ENCODE measurements around the gene USP36.

The USP36 gene

DNA sequence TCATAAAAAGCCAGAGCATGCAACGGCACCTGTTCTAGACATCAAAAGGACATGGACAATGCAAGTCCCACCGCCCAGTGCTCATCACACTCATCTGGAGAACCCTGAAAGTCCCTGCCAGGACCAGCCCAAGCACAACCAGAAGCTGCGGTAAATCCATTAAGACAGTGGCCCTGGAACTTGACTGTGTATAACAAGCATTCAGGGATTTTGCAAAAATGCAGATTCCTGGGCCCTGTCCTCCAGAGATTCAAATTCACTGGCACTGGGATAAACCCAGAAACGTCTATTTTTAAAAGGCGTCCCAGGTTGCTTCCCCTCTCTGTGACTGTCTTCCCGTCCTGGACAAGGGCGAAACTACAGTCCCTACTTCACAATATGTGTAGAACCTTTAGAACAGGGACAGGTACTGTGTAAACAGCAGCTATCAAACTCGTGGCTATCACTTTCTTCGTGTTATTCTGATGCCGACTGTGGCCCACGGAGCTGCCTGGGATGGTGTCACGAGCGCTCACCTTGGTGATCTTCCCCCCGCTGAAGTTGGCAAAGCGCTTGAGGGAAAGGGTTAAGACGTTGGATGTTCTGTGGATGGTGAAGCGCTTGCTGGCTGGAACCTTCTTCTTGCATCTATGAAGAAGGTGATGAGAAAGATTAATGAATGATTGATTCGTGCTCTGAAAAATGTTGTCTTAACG, 22.3 kb downstream of the USP36 start:
- Histone ChIP-seq H3K4me2 (ENCODE audit: low read depth, low read length) (peak overlapping the region; percentile 25; the same call in 1 of the 2 replicates), H3K36me3 (replicated peaks; ENCODE audit: insufficient read depth, low read length) (peaks cover 39% of the 10 kb centered on the region), H3K9me3 (replicated peaks; ENCODE audit: insufficient read depth, low read length) (no peaks in the 10 kb centered on the region), H3K9ac (ENCODE audit: low read length) (peak overlapping the region; percentile 75), H4K20me1 (ENCODE audit: insufficient read depth, low read length) (no peaks in the 10 kb centered on the region), H3K4me3 (ENCODE audit: low read length) (no peak overlapping the region), H3K4me1 (ENCODE audit: low read length) (peaks cover 26% of the 10 kb centered on the region), H3K27ac (ENCODE audit: low read length) (peak overlapping the region; percentile 96), H2AFZ (ENCODE audit: low read length) (no peak overlapping the region), H3K9me2 (replicated peaks; ENCODE audit: insufficient read depth, low read length) (no peaks in the 10 kb centered on the region), H3K27me3 (replicated peaks; ENCODE audit: insufficient read depth, low read length) (no peaks in the 10 kb centered on the region), H3F3A (ENCODE audit: insufficient read depth, low read length) (peaks cover 29% of the 10 kb centered on the region), H3K79me2 (ENCODE audit: low read length) (peaks cover 64% of the 10 kb centered on the region)
- no peak for DNase-seq
- no peak for TF ChIP-seq EZH2phosphoT487 (IDR thresholded peaks at IDR 0.05; ENCODE audit: low read length)
- TF ChIP-seq, protein P1, sequence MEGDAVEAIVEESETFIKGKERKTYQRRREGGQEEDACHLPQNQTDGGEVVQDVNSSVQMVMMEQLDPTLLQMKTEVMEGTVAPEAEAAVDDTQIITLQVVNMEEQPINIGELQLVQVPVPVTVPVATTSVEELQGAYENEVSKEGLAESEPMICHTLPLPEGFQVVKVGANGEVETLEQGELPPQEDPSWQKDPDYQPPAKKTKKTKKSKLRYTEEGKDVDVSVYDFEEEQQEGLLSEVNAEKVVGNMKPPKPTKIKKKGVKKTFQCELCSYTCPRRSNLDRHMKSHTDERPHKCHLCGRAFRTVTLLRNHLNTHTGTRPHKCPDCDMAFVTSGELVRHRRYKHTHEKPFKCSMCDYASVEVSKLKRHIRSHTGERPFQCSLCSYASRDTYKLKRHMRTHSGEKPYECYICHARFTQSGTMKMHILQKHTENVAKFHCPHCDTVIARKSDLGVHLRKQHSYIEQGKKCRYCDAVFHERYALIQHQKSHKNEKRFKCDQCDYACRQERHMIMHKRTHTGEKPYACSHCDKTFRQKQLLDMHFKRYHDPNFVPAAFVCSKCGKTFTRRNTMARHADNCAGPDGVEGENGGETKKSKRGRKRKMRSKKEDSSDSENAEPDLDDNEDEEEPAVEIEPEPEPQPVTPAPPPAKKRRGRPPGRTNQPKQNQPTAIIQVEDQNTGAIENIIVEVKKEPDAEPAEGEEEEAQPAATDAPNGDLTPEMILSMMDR (IDR thresholded peaks at IDR 0.05; ENCODE audit: low read length): no peak
- no peak for TF ChIP-seq EZH2 (optimal IDR thresholded peaks at IDR 0.05; ENCODE audit: low read depth, low read length)

DNA sequence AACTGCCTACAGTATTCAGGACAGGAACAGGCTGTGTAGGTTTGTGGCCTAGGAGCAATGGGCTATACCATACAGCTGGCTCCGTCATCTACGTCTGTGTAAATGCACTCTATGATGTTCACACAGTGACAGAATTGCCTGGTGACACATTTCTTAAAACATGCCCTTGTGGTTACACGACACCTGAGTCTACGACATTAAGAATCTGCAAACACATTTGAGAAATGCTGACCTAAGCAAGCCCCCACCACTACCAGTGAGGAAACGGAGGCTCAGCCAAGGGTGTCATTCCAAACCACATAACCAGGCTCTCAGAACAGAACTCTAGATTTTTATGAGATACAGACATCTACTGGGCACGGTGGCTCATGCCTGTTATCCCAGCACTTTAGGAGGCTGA, 23.5 kb downstream of the USP36 start:
- Histone ChIP-seq H3K79me2 (ENCODE audit: low read length) (peaks cover 56% of the 10 kb centered on the region), H3K36me3 (replicated peaks; ENCODE audit: insufficient read depth, low read length) (peaks cover 47% of the 10 kb centered on the region), H3K27me3 (replicated peaks; ENCODE audit: insufficient read depth, low read length) (no peaks in the 10 kb centered on the region), H3K4me2 (ENCODE audit: low read depth, low read length) (peak overlapping the region; percentile 25; the same call in 1 of the 2 replicates), H3K4me3 (ENCODE audit: low read length) (no peak overlapping the region), H3K27ac (ENCODE audit: low read length) (peak overlapping the region; percentile 96), H2AFZ (ENCODE audit: low read length) (no peak overlapping the region), H3K9me2 (replicated peaks; ENCODE audit: insufficient read depth, low read length) (no peaks in the 10 kb centered on the region), H3K9me3 (replicated peaks; ENCODE audit: insufficient read depth, low read length) (no peaks in the 10 kb centered on the region), H3F3A (ENCODE audit: insufficient read depth, low read length) (peaks cover 29% of the 10 kb centered on the region), H4K20me1 (ENCODE audit: insufficient read depth, low read length) (no peaks in the 10 kb centered on the region), H3K9ac (ENCODE audit: low read length) (peak overlapping the region; percentile 75), H3K4me1 (ENCODE audit: low read length) (peaks cover 26% of the 10 kb centered on the region)
- TF ChIP-seq EZH2phosphoT487 (IDR thresholded peaks at IDR 0.05; ENCODE audit: low read length): no peak
- TF ChIP-seq, protein P1 (IDR thresholded peaks at IDR 0.05; ENCODE audit: low read length): peak; percentile 17; the same call in 1 of the 2 replicates
- peak; percentile 98 for DNase-seq

DNA sequence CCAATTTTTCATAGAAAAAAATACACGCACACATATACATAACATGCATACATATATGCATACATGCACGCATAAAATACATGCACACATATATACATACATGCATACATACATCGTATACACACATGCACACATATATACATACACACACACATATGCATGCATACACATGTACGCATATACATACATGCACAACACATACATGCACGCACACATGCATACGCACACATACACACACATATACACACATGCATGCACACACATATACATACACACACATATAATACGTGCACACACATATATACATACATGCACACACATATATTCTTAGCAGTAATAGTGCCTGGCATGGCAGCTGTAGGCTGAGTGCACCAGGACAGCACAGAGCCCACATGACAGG, 24.9 kb downstream of the USP36 start:
- H3F3A ChIP-seq (ENCODE audit: insufficient read depth, low read length): peaks cover 29% of the 10 kb centered on the region
- no peaks in the 10 kb centered on the region for H3K27me3 ChIP-seq (replicated peaks; ENCODE audit: insufficient read depth, low read length)
- H3K4me3 ChIP-seq (ENCODE audit: low read length): no peak overlapping the region
- H3K4me2 ChIP-seq (ENCODE audit: low read depth, low read length): no peak overlapping the region
- peaks cover 51% of the 10 kb centered on the region for H3K36me3 ChIP-seq (replicated peaks; ENCODE audit: insufficient read depth, low read length)
- peaks cover 53% of the 10 kb centered on the region for H3K79me2 ChIP-seq (ENCODE audit: low read length)
- no peak overlapping the region for H3K27ac ChIP-seq (ENCODE audit: low read length)
- no peak for DNase-seq
- H4K20me1 ChIP-seq (ENCODE audit: insufficient read depth, low read length): no peaks in the 10 kb centered on the region
- no peak overlapping the region for H2AFZ ChIP-seq (ENCODE audit: low read length)
- TF ChIP-seq, protein P1 (IDR thresholded peaks at IDR 0.05; ENCODE audit: low read length): no peak
- TF ChIP-seq EZH2 (optimal IDR thresholded peaks at IDR 0.05; ENCODE audit: low read depth, low read length): no peak
- no peak for TF ChIP-seq EZH2phosphoT487 (IDR thresholded peaks at IDR 0.05; ENCODE audit: low read length)
- H3K9ac ChIP-seq (ENCODE audit: low read length): no peak overlapping the region
- peaks cover 26% of the 10 kb centered on the region for H3K4me1 ChIP-seq (ENCODE audit: low read length)
- H3K9me3 ChIP-seq (replicated peaks; ENCODE audit: insufficient read depth, low read length): no peaks in the 10 kb centered on the region
- H3K9me2 ChIP-seq (replicated peaks; ENCODE audit: insufficient read depth, low read length): no peaks in the 10 kb centered on the region
